ENCODE measurements around the gene CALCOCO2.
"Not testable (repeated sequence)": the region's sequence is repeated elsewhere in the genome, so short reads cannot be mapped to it uniquely, and the experiment has no call there.

Gene CALCOCO2, protein sequence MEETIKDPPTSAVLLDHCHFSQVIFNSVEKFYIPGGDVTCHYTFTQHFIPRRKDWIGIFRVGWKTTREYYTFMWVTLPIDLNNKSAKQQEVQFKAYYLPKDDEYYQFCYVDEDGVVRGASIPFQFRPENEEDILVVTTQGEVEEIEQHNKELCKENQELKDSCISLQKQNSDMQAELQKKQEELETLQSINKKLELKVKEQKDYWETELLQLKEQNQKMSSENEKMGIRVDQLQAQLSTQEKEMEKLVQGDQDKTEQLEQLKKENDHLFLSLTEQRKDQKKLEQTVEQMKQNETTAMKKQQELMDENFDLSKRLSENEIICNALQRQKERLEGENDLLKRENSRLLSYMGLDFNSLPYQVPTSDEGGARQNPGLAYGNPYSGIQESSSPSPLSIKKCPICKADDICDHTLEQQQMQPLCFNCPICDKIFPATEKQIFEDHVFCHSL

DNA sequence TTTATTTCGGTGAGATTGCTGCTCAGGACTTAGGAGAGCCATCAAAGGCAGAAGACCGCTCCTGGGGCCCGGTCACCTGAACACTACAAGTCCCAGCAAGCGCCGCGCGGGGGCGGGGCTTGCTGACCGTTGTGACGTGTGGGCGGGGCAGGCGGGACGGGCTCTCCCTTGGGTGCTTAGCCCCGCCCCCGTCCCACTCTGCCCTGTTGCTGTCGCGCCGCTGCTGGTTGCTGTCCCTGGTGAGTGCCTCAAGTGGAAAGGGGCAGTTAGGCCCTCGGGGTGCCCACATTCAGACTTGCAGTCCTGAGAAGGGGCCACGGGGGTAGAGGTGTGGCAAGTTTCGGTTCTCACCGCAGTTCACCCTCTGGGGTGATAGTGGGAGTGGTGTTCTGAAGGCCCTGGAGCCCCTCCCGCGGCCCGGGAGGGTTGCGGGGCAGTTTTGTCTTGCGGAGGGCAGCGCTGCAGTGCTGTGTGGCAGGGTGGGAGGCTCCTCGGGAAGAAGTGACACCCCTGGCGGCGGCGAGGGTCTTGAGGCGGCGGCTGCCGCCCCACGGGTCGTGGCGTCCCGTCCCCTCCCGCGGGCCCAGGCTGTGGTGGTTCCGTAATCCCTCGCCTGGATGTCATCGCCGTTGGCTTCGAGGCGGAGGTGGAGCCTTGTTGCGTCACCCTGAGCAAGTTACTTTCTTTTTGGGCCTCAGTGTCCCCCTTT is at the start of gene CALCOCO2:
Gene CALCOCO2, plus strand, starts transcription at position 196 of the 709 bp plus-strand sequence. CDS start 10,673 bp downstream, outside the sequence.
- peak; percentile 93 for DNase-seq

DNA sequence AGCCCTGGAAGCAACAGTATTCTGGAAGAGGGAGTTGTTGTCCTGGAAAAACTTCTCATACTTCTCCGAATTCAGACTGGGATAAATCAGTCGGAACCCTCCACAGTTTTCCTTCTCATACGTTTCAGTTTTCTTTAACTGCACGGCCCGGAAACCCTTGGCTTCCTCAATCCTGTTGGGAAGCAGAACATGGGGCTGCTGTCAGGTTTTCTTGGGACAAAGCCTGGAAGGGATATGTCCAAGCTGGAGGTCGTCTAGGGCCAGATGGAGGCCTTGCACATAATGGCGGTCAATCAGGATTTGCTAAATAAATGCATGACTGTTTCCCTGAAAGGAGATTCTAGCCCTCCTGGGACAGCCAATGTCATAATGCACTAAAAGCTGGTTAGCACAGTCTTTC is 43.0 kb upstream of the CALCOCO2 start:
- peak; percentile 38 for DNase-seq

DNA sequence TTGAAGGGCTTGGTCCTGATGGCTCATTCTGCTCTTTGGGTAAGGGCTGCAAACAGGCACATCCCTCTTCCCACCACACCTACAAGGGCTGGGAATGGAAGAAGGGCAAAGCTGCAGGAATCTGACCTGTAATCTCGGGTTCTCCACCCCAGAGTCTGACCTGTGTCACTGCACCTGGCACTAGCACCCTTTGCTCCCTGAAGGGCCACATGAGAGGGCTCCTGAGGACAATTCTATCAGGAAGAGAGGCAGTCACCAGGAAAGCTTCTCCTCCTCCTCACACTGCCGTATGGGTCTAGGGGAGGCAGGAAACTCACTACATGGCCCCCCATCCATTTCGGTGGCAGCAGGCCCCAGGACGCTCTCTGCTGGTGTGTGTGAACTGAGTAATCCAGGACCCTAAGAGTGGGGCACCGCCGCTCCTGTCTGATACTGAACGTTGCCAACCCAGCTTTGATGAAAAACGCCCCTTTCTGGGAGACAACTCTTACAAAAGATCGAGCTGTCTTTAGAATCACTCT is 40.2 kb upstream of the CALCOCO2 start:
- DNase-seq: no peak

DNA sequence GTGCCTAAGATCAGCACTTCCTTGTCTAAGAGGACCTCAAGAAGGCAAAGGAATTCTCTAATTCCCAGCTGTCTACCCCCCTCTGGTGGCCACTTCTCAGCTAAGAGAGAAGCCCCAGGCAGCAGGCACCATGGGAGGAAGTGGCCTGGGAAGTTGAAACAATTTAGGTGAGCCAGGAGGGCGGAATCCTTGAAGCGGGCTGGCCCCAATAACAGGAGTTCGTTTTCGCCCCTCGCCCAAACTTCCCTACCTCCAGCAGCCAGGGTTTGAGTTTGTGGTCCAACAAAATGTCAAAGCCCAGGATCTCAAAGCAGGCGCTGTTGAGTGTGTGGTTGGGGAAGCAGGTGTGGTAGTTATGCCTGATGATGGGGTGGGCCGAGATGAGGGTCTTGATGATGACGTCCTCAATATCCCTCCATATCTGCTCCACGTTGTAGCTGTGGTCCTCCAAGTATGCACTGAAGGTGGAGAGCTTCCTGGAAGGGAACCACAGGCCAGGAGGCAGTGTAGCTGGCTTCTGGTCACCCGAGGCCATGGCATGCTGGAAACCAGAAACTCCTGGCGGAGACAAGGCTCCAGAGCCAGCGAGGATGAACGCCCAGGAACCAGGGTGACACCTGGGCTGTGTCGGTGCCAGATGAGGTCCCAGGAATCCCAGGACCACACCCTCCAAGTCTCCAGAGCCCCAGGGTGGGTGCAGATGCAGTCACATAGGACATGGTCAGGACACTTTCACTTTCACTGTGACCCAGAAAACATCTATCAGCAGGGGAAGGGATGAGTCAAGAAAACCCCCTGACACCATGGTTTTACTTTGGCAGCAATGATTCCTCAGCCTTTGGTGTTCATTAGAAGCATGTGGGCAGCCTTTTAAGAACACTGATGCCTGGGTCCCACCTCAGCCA is 39.5 kb upstream of the CALCOCO2 start:
- DNase-seq: peak; percentile 80

DNA sequence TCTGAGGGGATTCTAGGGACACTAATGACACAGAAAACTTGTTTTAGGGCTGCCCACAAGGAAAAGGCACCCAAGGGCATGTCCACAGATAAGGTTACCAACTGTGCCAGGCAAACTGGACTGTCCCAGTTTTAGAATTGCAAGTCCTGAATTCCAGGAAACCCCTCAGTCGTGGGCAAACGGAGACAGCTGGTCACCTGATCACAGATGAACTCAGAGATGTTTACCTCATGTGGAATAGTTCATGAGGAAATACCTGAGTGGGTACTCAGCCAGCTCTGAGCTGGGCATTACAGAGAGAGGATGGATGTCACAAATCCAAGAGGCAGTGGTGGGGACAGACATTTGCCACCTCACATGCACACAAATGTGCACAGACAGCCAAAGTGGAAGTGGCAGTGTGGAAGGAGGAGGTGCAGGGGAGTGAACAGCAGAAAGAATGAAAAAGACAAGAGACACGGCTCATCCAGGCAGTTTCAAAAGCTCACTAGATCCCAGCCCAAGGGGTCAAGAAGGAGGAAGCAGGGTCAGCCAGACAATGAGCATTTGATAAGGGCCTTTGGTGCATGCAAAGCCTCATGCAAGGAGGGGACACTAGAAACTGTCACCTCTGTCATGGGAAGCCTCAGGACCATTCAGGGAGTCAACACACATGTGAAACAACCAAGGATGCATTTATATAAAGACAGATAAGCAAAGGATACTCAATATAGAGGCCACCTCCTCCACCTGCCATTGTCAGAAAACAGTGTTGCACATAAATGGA is 38.6 kb upstream of the CALCOCO2 start:
- DNase-seq: no peak

DNA sequence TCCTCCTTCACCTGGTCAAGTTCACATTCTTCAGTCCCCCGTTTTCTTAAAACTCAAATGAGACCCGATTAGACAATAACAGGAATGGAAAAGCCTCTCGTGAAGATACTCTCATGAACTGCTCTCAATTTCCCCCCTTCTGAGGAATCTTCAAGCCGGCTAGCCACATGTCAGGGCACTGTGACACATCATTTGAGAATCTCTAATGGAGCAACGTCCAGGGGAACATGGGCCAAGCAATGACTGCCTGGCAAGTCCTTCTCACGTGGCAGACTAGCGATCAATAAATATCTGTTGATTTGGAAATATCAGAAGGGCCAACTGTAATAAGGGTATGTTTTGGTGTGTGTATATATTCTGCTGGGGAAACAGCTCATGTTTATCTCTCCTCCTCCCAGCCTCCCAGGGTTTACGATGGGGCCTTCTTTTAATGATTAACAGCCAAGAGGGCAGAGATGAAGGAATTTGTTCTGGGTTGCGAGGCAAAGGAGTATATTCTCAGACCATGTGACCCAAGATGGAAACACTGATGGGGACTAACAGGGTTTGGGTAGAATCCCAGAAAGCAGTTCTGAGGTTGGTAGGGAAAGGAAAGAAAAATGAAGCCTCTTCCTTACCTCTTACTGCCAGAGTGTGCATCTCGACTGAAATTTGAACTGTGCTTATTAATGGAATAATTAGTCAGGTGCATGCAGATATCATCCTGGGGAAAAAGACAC is 35.2 kb upstream of the CALCOCO2 start:
- DNase-seq: no peak

DNA sequence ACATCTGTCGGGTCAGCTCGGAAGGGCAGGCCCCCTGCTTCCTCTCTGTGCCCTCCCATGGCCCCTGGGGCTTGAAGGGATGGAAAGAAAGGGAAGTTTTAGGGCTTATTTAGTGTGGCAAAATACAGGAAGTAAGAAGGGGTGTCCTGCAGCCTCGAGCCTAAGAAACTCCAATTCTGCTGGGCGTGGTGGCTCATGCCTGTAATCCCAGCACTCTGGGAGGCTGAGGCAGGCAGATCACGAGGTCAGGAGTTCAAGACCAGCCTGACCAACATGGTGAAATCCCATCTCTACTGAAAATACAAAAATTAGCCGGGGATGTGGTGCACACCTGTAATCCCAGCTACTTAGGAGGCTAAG is 34.7 kb upstream of the CALCOCO2 start:
- DNase-seq: not testable (repeated sequence)

DNA sequence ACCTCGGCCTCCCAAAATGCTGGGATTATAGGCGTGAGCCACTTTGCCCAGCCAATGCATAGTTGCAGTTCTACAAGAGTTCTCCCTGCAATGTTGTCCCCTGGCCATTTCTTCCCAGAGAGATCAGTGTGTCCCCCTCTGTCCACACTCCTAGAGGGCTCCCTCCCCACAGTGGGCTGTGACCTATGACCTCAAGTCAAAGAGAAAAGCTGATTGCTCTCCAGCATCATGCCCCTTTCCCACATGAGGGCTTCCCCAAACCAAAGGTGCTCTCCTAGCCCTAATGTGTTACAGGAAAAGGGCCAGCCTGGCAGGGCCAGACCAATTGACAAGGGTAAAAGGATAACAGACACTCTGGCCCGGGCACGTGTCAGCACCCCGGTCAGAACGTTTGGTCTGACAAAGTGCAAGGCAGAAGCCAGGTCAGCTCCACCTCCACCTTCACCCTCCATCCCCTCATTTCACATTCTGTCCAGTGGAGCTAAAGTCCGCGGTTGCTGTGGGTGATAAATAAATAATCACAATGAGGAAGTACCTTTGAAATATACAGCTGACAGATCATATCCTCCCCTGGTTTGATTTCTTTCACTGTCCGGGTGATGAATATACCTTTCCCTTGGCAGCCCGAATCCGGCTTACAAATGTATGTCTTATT is 31.6 kb upstream of the CALCOCO2 start:
- no peak for DNase-seq

DNA sequence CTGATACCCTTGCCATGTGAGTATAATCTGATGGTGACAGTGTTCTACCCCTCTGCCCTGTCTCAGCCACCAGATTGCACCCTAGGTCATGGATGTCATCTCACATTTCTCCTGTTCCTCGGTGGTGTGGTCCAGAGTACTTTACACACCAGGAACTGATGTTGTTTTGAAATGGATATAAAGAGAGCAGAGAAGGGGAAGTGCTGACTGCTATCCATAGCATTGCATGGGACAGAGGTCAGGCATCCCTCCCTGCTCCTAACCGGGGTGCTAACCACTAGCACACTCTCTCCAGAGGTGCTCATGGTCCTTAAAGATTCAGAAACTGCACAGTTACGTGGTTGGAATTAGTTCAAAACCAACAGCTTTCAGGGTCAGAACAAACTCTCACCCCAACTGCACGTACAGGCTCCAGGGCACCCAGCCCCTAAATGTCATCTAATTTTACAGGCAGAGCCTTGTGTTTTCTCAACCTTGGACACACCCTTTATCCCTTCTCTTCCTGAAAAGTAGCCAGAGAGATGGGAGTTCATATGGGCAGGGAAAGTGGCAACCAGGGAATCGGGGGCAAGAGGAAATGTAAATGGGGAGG is 30.1 kb upstream of the CALCOCO2 start:
- DNase-seq: no peak

DNA sequence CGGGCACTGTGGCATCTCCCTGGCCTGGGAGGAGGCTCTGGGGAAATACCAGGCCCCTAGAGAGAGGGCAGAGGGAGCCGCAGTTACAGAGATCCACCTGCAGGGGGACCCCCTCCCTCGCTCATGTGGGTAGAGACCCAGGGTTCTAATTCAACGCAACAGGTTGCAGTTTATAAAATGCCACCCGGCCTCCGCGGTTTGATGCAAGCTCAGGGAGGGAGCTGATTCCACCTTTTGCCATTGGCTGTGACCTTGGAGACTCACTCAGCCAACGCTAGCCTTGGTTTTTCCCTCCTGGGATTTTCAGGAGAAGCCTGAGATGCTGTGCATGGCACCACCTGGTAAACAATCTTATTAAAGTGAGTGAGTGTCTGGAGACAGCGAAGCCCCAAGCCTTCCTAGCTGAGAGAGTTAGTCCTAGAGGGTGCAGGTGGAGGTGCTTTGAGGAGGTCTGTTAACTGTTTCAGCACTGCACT is 25.9 kb upstream of the CALCOCO2 start:
- peak; percentile 33 for DNase-seq

DNA sequence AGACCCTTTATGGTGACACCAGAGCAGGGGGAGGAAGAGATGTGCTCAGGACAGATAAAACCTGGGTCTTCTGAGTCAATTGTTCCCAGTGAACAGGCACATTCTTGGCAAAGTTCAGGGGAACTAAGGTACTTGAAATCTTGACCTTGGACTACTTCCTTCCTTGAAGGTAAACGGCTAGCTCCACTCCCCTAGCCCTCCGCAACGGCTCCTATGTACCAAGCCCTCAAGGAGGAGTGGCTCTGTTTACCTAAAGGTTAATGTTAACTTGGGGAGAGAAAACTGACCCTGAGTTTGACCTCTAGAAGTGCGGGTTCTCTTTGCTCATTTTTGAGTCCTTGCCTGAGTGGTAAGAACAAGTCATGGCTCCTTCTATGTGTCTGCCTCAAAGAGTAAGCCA is 21.7 kb upstream of the CALCOCO2 start:
- no peak for DNase-seq

DNA sequence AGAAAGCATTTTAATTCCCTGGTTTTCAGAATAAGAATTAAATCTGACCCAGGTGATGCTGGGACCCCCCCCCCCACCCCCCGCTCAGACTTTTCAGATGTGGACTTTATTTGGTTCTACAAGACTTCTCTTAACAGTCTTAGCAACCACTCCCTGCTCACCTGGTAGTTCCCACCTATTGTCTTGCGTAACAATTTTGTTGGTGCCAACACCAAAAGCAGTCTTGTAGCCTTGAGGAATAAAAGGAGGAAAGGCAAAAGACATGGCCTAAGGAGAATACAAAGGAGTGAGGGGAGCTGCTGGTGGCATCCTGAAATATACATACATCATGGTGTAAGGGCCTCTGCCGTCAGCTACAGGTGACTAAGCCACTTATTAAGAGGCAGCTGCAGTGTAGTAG is 18.8 kb upstream of the CALCOCO2 start:
- DNase-seq: no peak

DNA sequence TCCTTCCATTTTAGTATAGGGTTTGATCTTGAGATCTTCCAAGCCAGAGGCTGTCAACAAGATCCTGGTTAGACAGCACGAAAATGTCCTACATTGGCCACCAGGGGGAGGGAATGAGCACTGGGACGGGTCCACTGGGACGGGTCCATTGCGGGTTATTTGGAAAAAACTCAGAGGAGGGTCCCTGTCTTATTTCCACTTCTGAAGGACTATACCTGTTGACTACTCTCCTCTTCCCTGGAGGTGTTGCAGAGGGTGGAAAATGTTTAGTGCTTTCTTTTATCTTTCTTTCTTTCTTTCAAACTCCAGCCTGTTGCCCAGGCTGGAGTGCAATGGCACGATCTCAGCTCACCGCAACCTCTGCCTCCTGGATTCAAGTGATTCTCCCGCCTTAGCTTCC is 16.3 kb upstream of the CALCOCO2 start:
- DNase-seq: no peak

DNA sequence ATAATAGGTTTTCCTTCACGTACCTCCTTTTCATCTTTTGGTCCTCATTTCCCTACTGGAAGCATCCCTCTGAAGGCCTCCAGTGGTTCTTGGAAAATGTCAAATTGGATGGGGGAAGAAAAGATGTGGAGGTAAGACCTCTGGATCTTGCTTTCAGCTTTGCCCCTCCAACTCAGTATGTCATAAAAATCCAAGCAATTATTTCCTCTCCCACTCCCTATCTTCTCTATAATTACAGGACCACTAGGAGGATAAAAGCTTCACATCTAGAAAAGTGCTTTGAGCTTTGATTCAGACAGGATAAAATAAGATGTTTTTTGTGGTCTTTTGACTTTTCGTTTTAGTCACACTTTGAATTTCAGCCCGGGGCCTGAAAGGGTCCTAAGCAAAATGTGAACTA is 15.5 kb upstream of the CALCOCO2 start:
- no peak for DNase-seq

DNA sequence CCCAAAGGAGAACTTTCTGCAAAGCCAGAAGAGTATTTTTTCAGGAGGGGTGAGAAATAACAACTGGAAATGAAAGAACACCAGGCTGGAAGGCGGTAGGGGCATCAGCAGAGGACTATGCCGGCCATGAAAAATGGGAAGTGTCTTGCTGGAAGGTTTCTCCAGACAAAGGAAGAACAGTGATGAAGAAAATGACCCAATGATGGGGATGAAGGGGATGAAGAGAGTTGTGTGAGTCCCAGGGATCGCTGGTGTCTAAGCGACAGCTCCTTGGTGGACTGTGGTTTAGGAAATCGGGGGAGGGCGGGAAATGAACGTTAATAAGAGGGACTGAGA is 14.4 kb upstream of the CALCOCO2 start:
- no peak for DNase-seq

DNA sequence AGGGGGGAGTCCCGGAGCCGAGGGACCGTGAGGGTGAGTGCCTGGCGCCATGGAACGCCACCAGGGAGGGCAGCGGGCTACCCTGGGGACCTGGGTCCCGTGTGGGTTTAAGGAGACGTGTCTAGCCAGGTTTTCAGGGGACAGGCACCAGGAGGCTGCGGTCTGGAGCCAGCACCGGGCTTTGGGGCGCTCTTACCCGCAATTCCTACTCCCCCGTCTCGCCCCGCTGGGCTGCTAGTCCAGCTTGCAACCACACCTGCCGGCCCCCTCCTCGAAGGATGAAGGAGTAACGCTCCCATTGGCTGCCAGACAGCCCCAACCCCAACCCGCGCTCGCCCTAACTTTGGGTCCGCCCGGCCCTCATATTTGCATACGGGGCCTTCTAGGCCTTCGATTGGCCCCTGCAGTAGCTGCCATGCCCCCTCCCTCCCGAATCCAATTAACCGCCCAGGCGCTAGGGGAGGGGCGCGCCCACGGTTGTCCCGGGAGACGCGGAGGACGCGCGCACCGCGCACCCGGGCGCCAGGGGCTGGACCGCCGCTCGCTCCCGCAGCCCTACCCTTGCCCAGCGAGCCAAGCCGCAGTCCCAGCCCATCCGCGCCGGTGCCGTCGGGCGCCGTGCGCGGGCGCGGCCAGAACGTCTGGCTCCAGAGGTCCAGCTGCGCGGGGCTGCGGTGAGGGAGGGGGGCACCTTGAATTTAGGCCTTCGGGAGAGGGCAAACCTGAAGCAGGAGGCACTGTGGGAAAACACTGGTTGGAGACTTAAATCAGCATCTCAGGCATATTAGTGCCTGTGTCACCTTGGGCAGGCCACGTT is 13.9 kb upstream of the CALCOCO2 start, which contains the start of gene TTLL6:
Gene TTLL6, minus strand, starts transcription at position 456 of the 817 bp plus-strand sequence. Its CDS starts 157 bp downstream, at position 299.
- DNase-seq: peak; percentile 77

DNA sequence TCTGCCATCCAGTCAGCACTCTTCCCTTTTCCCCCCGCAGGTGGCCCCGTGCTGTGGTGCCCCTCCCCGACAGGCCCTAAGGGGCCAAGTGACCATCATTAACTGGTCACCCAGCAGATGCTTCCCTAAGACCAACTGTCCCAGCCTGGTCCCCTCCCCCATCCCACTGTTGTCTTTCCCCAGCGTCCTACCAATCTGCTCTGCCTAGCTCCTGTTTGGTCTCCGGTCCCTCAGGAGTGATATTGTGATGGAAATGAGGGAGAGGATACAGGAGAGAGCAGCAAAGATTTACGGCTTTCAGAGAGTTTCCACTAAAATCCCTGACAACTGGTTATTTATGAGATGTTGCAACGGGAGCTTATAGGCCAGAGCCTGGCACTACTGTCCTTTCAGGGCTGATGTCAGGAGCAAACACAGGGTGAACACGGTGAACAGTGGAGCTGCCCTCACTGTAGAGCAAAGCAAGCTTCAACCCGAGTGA is 12.4 kb upstream of the CALCOCO2 start:
- DNase-seq: no peak

DNA sequence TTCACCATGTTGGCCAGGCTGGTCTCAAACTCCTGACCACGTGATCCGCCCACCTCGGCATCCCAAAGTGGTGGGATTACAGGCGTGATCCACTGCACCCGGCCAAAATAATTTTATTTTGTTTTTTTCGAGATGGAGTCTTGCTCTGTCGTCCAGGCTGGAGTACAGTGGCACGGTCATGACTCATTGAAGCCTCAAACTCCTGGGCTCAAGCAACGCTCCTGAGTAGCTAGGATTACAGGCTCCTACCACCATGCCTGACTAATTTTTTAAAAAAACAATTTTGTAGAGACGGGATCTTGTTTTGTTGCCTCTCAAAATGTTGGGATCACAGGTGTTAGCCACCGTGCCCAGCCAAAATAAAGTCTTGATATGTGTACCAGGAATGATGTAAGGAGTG is 11.4 kb upstream of the CALCOCO2 start:
- no peak for DNase-seq

DNA sequence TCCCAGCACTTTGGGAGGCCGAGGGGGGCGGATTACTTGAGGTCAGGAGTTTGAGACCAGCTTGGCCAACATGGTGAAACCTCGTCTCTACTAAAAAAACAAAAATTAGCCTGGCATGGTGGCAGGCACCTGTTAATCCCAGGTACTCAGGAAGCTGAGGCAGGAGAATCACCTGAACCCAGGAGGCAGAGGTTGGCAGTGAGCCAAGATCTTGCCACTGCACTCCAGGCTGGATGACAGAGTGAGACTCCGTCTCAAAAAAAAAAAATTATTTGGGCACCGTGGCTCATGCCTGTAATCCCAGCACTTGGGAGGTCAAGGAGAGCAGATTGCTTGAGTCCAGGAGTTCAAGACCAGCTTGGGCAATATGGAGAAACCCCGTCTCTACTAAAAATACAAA is 9.9 kb upstream of the CALCOCO2 start:
- DNase-seq: not testable (repeated sequence)
